Putamen (tissue), 1 donor: ENCODE results near the gene TSPAN32.
"Not testable (repeated sequence)": the region's sequence is repeated elsewhere in the genome, so short reads cannot be mapped to it uniquely, and the experiment has no call there.

Source experiments
- DNase-seq: peaks from one replicate; pipeline ENCODE4 v3.0.0-alpha.2; 2016; ENCODE audit warnings: low spot score

The TSPAN32 gene

DNA sequence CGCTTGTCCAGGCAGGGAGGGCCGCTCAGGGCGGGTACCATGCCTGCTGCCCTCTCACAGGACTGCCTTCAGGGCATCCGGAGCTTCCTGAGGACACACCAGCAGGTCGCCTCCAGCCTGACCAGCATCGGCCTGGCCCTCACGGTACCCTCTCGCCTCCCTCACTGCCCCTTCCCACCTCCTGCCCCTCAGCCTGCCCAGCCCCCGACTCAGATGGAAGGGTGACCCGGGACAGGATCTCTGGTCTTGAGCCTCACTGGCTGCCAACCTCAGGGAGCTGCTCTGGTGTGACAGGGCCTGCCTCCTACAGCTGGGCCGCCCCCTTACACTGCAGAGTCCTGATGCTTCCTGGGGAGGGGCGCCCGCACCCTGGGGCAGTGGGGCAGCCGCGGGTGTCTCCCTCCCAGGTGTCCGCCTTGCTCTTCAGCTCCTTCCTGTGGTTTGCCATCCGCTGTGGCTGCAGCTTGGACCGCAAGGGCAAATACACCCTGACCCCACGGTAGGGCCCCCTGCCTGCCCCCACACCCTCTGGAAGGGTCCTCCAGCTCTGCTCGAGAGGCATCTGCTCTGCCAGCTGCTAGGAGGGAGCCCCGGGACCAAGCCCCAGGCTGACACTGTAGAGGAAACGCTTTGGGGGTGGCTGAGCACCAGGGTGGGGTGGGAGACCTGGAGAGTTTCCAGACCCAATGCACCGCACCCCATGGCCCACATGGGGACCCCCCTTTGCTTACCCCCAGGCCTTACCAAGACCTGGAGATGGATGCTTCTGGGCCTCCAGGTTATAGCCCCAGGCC, 14.6 kb downstream of the TSPAN32 start:
- no peak for DNase-seq

DNA sequence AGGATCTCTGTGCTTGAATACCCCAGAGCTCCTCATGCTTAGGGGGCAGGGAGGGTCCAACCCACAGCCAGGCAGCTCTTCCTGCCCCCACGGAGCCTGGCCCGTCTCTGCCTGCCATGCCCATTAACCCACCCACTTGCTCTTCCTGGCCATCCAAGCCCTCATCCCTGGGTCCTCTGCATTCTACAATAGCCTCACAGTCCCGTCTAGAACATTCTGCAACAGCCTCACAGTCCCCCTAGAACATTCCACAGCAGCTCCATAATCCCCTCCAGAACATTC, 15.1 kb downstream of the TSPAN32 start:
- no peak for DNase-seq

DNA sequence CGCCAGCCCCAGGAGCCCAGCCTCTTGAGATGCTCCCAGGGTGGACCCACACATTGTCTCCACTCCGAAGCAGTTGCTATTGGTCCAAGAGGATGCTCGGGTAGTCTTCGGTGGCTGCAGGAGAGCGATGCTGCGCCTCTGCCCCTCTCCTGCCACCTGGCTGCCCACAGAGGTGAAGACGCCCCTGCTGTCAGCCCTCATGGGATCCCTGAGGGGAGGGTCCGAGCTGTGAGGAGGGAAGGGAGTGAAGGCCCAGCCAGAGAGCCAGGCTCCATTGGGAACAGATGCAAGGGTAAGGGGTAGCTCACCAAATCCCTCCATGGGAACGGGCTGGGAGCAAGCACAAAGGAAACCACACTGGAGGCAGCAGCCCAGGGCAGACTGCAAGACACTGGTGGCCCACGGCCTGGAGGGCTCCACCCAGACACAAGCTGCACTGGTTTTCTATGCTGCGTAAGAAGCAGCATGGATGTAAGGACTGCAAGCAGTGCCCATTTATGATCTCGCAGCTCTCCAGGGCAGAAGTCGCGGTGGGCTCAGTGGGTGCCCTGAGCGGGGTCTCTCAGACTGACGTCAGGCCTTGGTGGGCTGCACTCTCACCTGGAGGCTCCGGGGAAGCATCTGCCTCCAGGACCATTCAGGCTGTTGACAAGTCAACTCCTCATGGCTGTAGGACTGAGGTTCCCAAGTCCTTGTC, 15.7 kb downstream of the TSPAN32 start:
- no peak for DNase-seq

DNA sequence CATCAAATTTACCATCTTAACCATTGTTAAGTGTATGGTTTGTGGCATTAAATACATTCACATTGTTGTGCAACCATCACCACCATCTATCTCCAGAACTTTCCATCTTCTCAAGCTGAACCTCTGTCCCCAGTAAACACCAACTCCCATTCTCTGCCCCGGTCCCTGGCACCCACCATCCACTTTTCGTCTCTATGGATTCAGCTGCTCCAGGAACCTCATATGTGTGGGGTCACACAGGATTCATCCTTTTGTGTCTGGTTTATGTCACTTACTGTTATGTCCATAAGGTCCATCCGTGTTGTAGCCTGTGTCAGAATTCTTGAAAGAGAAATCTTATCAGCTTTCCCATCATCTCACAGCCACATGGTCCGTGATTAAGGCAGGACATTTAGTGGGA, 16.3 kb downstream of the TSPAN32 start:
- DNase-seq = no peak

DNA sequence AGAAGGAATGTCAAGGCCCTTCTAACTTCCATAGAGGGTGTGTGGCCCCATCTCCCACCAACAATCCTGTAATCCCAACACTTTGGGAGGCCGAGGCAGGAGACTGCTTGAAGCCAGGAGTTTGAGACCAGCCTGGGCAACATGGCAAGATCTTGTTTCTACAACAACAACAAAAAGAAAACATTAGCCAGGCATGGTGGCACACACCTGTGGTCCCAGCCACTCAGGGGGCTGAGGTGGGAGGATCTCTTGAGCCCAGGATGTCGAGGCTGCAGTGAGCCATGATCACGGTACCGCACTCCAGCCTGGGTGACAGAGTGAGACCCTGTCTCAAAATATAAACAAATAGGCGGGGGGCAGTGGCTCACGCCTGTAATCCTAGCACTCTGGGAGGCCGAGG, 16.9 kb downstream of the TSPAN32 start:
- no peak for DNase-seq

DNA sequence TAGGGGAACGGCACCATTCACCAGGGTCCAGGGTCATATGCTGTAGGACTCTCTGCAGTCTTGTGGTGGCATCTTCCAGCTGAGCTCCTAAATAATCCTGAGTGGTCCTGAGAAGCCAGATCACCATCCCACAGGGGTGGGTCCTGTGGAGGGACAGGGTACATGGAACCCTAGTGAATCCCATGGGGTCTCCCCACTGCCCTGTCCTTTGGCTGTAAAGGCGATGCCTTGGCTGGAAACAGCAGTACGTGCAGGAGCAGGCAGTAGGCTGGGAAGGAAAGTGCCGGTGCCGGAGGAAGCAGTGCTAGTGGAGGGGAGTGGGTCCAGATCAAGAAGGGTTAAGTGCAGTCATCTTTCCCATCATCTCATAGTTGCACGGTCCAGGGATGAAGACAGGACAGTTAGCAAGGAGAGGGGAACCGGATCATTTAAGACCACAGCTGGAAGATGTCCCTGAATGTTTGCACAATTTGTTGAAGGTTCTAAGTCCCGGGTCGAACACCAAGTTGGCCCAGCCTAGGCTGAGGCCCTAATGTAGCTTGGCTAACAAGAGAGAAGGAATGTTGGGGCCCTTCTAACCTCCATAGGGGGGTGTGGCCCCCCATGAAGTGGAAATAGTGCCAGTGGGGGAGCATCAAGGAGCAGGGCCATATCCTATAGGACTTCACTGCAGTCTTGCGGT, 18.1 kb downstream of the TSPAN32 start:
- no peak for DNase-seq

DNA sequence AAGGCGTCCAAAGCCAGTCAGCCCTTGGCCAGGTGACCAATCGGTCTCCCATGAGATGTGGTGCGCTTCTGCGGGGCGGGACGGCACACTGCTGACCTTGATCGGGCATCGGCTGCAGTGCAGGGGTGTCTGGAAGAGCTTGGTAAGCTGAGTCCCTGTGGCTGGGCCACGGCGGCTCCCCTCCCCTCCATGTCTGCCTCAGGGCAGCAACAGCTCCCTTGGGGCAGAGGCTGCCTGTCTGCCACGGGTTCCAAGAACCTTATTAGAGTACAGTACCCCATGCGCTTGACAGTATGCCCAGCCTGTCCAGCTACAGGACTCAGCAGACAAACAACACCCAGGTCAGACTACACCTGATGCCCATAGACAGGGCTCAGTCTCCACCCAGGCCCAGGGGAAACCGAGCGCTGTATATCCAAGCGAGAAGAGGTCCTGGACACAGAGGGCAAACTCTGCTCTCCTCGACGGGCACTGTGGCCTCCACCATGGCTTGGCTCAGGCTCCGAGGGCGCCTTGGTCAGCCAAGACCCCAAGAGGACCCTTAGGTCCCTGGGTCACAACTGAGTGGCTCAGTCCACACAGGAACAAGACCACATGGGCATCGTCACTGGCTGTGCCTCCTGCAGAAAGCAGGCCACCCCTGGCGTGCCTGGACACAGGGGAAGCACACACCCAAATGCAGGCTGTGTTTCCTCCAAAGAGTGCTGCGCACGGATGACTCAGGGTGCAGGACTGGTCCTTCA, 18.9 kb downstream of the TSPAN32 start:
- DNase-seq = no peak

DNA sequence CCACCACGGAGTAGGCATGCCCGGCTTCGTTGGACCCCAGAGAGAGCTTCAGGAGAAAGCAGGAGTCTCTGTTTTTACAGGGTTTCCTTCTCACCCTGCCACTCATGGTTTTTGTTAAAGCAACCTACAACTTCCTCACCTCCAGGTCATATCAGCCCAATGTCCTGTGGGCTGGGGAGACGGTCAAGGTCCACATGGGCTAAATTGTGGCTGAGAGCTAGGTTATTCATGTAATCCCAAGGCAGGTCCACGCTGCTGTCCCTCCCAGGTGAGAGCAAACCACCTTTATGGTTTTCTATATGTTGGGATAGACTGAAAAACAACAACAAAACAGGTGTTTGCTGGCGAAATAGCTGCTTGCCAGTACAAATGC, 19.5 kb downstream of the TSPAN32 start:
- DNase-seq = no peak

DNA sequence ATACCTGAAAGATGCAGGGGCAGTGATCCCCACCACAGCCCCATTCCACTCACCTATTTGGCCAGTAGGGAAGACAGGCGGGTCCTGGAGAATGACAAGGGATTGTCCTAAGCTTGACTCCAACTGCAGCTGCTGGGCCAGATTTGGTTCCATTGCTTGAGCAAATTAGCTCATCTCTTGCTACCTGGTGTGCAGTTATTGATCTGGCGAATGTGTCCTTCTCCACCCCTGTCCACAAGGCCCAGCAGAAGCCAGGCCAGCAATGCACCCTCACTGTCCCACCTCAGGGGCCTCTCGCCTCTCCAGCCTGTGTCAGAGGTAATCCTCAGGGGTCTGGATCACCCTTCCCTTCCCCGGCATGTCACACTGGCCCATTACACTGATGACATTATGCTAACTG, 23.3 kb downstream of the TSPAN32 start:
- DNase-seq = no peak

DNA sequence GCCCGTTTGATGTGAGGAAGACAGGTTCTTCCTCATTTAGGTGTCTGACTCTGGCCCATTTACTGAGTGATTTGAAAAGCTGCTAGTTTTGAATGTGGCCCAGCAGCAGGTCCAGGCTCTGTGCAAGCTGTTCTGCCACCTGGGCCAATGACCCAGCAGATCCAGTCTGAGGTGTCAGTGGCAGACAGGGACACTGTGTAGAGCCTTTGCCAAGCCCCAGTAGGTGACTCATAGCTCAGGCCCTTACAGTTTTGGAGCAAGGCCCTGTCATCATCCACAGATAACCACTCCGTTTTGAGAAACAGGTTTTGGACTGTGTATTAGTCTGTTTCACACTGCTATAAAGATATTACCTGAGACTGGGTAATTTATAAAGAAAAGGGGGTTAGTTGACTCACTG, 23.9 kb downstream of the TSPAN32 start:
- DNase-seq = no peak

DNA sequence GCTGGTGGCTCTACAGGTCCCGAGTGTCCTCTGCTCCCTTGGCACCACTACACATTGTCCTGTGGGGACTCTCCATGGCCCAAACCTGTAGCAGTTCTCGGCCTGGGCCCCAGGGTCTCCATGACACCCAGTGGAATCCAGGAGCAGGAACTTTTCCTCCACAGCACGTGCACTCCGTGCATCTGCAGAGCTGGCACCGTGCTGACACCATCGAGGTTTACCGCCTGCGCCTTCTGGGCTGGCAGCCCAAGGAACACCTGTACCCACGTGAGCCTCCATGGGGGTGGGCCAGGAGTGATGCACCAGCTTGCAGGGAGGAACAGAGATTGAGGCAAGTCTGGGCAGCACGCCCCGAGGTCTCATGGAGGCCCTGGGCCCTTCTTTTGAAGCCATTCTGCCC, 25.2 kb downstream of the TSPAN32 start:
- DNase-seq = no peak

DNA sequence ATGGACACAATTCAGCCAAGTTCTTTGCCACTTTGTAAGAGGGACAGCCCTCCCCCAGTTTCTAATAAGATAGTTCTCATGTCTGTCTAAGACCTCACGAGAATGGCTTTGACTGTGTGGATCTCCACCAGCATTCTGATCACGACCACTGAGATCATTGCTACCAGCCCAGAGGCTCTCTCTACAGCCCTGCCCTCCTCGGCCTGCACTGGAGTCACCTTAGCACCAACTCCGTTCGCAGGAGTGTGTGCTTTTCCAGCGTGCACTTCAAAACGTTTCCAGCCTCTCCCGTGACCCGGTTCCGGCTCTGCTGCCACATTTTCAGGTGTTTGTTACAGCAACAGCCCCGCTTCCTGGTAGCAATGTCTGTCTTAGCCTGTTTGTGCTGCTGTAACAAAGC, 26.2 kb downstream of the TSPAN32 start:
- DNase-seq = no peak

DNA sequence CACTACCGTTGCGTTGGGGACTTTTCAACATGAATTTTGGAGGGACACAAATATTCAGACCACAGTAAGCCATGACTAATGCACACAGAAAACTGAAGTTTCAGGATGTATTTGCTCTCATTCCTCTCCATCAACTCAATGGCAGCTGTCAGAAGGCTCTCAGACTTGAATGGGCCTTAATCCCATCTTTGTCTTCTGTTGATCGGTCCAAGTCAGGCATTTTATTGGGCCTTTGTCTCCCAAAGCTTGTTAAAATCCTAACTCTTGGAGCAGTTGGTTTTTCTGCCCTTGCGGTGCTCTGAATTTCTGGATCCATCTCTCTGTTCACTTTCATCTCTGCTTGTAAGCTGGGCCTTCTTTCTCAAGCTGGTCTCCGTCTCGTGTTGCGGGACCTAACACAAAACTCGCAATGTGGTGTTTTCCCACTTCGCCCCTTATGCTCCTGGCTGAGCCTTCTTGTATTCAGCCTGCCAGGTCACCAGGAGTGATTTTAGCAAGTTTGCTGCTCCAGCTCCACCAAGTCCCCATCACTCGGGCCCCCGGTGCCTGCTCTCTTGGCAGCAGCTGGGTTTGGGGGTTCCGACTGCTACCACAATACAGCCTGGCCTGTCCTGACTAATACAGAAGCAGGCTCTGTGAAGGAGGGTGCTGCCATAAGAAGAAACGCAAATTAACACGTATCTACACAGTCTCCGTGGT, 27.0 kb downstream of the TSPAN32 start:
- DNase-seq = no peak

DNA sequence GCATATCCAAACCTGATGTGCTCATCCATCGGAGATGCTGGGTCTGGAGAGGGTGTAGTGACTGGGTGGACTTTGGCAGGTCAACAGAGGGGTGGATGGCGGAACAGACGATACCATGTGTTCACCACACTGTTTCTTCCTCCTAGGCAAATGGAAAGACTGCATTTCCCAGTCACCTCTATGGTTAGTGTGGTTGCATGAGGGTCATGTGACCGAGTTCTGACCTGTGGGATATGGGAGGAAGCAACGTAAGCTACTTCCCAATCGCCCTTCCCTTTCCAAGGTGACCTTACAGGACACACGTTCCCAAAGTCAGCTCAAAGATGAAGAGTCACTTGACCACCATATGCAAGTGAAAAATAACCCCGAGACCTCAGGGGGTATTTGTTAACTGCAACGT, 27.7 kb downstream of the TSPAN32 start:
- no peak for DNase-seq

DNA sequence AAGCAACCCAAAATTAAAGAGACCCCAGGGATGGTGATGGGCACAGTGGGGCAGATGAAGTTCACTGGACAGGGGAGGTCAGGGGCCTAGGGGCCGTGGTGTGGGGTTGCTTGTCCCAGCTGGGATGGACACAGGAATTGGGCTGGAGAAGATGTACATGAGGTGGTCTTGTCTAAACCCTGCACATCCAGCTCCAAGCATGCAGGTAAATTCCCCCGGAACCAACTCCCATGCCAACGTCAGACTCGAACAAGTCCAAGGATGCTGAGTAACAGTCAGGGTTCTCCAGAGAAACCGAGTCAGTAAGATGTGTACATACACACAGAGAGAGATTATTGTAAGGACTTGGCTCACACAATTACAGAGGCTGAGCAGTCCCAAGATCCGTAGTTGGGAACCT, 28.9 kb downstream of the TSPAN32 start:
- DNase-seq = no peak

DNA sequence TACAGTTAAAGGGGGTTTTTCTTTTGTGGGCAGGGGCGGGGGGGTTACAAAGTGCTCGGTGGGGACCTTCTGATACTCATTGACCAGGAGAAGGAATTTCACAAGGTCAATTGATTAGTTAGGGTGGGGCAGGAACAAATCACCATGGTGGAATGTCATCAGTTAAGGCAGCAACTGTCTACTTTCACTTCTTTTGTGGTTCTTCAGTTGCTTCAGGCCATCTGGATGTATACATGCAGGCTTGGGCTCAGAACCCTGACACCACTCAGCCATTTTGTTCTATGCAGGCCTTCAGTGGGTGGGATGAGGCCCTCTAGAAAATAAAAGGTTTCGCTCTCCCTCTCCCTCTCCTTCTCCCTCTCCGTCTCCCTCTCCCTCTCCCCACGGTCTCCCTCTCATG, 29.6 kb downstream of the TSPAN32 start:
- no peak for DNase-seq

DNA sequence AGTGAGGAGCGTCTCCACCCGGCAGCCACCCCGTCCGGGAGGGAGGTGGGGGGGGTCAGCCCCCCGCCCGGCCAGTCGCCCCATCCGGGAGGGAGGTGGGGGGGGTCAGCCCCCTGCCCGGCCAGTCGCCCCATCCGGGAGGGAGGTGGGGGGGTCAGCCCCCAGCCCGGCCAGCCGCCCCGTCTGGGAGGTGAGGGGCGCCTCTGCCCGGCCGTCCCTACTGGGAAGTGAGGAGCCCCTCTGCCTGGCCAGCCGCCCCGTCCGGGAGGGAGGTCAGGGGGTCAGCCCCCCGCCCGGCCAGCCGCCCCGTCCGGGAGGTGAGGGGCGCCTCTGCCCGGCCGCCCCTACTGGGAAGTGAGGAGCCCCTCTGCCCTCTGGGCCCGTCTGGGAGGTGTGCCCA, 30.8 kb downstream of the TSPAN32 start:
- DNase-seq = not testable (repeated sequence)

DNA sequence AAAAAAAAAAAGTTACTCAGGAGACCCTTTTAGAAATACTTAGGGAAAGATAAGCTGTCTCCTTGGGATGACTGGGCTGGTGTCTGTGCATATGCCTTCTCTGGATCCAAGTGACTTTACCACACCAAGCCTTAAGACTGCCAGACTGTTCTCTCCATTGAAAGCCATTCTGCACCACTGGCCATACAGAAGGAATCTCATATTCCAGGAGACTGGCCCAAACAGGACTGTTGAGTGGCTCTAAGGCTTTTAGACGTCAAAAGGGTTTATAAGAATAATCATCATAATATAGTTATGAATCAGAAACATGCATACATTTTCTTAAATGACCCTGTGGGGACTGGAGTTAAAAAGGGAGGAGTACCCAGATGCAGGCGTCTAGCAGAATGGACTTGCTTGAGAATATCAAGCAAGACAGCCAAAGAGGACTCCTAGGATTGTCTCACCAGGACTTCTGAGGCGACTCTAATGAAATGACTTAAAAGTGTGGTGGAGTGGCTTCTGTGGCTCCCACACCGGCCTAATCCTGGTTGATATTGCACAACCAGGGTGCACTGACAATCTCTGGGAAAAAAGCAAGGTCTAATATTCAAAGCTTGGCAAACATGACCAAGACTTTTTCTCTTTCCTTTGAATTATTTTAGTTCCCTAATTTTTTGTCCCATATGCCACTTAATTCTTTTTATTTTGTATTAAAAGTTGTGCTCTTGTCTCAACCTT, 31.8 kb downstream of the TSPAN32 start:
- DNase-seq = not testable (repeated sequence)

DNA sequence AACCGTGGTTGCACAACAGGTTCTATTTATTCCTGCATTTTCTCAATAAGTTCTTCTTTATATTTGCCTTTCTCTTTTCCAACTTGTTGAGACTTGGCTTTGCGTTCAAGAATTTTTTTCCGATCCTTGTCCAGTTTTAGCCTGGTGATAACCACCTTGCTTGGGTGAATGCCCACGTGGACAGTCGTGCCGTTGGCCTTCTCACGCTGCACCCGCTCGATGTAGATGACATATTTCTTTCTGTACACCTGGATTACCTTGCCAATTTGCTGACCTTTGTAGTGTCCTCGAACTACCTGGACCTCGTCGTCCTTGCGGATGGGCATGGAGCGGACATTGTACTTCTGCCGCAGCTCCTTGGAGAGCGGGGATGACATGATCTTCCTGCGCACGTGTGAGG, 33.5 kb downstream of the TSPAN32 start:
- DNase-seq = not testable (repeated sequence)

DNA sequence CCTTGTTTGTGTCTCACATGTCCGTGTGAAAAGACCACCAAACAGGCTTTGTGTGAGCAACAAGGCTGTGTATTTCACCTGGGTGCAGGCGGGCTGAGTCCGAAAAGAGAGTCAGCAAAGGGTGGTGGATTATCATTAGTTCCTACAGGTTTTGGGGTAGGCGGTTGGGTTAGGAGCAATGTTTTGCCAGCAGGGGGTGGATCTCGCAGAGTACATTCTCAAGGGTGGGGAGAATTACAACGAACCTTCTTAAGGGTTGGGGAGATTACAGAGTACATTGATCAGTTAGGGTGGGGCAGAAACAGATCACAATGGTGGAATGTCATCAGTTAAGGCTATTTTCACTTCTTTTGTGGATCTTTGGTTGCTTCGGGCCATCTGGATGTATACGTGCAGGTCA, 36.9 kb downstream of the TSPAN32 start:
- not testable (repeated sequence) for DNase-seq

DNA sequence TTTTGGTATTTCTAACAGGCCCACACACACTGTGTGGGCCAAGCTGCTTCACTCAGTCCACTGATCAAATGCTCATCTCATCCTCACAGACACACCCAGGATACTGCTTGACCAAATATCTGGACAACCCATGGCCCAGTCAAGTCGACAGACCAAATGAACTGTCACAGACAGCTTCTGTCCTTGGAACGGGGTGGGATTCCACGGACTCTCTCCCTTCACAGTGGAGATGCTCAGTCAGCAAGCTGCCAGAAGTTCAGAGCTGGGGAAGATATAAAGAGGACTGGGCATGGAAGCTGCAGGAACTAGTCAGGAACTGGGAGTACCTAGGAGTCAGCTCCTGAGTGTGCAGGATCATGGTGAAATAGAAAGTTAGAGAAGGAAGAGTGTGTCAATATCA, 40.7 kb downstream of the TSPAN32 start:
- no peak for DNase-seq
